ENCODE measurements around the gene MACC1. TPM values are rescaled to one million over a fixed set of nuclear protein-coding genes. Genes with fewer than 3 reads are reported as not detected.

The MACC1 gene
- total and polyA plus RNA-seq, 10 of the 15 experiments (the other 5 are each of a cell fraction or from before 2014, with no cell fraction given) = 6.0 to 61.1 (median 12.7) TPM

DNA sequence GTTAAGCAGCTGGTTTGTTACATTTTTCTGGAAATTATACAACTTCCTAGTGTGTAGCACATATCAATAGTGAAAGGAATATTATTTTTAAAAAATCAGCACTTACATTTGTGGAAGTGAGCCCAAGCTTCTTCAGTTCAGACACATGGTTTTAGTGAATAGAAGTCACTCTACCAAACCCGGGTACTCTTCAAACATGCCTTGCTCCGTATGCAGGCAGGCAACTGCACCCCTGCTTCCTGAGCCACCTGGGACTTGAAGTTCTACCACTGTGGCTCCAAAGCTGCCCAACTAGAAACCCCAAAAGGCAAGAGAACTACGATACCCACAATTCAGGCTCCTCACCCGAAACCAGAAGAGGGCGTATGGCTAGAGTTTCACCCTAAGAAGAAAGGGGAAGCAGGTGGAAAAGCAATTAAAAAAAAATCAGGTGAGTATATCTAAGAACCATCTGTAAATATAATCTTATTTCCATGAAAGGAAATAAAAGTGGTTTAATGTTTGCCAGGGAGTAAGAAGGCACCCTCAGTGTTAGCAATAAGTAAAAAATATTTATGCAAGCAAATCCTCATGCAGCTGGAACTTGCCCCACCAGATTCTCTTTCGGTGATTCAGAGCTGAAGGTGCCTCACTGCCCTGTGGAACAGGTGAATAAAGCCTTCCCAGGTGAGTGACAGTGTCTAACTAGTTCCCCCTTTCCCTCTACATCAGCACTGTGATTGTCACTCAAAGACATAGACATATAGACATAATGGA, at the start of gene MACC1 (continued):
- peak; percentile 93 for TF ChIP-seq MXI1 (IDR thresholded peaks at IDR 0.05; ENCODE audit: low read depth, low read length)
- TF ChIP-seq TCF12 (IDR thresholded peaks at IDR 0.05; ENCODE audit: low read depth, low read length) = peak; percentile 70
- peak; percentile 50 for TF ChIP-seq YY1 (IDR thresholded peaks at IDR 0.05; ENCODE audit: low read depth, low read length)
- TF ChIP-seq NR2C1 (IDR thresholded peaks at IDR 0.05) = peak; percentile 63
- TF ChIP-seq TCF7 (IDR thresholded peaks at IDR 0.05; ENCODE audit: borderline replicate concordance) = no peak
- TF ChIP-seq ETV6 (conservative IDR thresholded peaks at IDR 0.05 in 1 of 2, IDR thresholded peaks at IDR 0.05 in 1 of 2; ENCODE audit: borderline replicate concordance in 1 of 2, low read depth in 1 of 2) = peak in 1 of 2 experiments; percentile 73; a peak in 1 of 4 replicates
- TF ChIP-seq CHD1 (IDR thresholded peaks at IDR 0.05; ENCODE audit: low read depth, low read length) = peak; percentile 88; the same call in 1 of the 2 replicates
- TF ChIP-seq MYC (IDR thresholded peaks at IDR 0.05; ENCODE audit: insufficient read depth, insufficient read length, insufficient replicate concordance, low read length, severe bottlenecking) = no peak
- peak; percentile 97 for TF ChIP-seq HCFC1 (IDR thresholded peaks at IDR 0.05; ENCODE audit: low read length)
- peak; percentile 84; the same call in 2 of the 3 replicates for TF ChIP-seq POU2F2 (IDR thresholded peaks at IDR 0.05; ENCODE audit: borderline replicate concordance, low read depth, low read length)
- 0 out of 2 replicates have a peak, but pooled peaks have one; percentile 14 for TF ChIP-seq NR2F1 (conservative IDR thresholded peaks at IDR 0.05)
- no peak for TF ChIP-seq STAT1 (conservative IDR thresholded peaks at IDR 0.05)
- TF ChIP-seq, protein P1, sequence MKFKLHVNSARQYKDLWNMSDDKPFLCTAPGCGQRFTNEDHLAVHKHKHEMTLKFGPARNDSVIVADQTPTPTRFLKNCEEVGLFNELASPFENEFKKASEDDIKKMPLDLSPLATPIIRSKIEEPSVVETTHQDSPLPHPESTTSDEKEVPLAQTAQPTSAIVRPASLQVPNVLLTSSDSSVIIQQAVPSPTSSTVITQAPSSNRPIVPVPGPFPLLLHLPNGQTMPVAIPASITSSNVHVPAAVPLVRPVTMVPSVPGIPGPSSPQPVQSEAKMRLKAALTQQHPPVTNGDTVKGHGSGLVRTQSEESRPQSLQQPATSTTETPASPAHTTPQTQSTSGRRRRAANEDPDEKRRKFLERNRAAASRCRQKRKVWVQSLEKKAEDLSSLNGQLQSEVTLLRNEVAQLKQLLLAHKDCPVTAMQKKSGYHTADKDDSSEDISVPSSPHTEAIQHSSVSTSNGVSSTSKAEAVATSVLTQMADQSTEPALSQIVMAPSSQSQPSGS (IDR thresholded peaks at IDR 0.05; ENCODE audit: low read length) = peak; percentile 67
- TF ChIP-seq RCOR1 (conservative IDR thresholded peaks at IDR 0.05; ENCODE audit: low read depth, low read length) = 0 out of 2 replicates have a peak, but pooled peaks have one; percentile 44
- TF ChIP-seq HDGF (IDR thresholded peaks at IDR 0.05) = no peak
- TF ChIP-seq SIX5 (IDR thresholded peaks at IDR 0.05; ENCODE audit: low read depth, low read length, severe bottlenecking) = peak; percentile 92
- TF ChIP-seq FOXM1 (IDR thresholded peaks at IDR 0.05; ENCODE audit: low read depth, low read length) = peak; percentile 28; the same call in 1 of the 2 replicates
- TF ChIP-seq SREBF1 (IDR thresholded peaks at IDR 0.05; ENCODE audit: low read length) = peak; percentile 82
- TF ChIP-seq, protein P2, sequence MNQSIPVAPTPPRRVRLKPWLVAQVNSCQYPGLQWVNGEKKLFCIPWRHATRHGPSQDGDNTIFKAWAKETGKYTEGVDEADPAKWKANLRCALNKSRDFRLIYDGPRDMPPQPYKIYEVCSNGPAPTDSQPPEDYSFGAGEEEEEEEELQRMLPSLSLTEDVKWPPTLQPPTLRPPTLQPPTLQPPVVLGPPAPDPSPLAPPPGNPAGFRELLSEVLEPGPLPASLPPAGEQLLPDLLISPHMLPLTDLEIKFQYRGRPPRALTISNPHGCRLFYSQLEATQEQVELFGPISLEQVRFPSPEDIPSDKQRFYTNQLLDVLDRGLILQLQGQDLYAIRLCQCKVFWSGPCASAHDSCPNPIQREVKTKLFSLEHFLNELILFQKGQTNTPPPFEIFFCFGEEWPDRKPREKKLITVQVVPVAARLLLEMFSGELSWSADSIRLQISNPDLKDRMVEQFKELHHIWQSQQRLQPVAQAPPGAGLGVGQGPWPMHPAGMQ (IDR thresholded peaks at IDR 0.05; ENCODE audit: borderline replicate concordance) = no peak
- peak; percentile 87 for TF ChIP-seq TARDBP (IDR thresholded peaks at IDR 0.05; ENCODE audit: borderline replicate concordance)
- TF ChIP-seq SMARCA5 (IDR thresholded peaks at IDR 0.05) = peak; percentile 68; the same call in 1 of the 2 replicates
- TF ChIP-seq SMAD1 (IDR thresholded peaks at IDR 0.05; ENCODE audit: low read depth, partially characterized antibody) = peak; percentile 73
- peak; percentile 72 to 89; a peak in 3 of 4 replicates for TF ChIP-seq IKZF2 (IDR thresholded peaks at IDR 0.05)
- TF ChIP-seq JUNB (IDR thresholded peaks at IDR 0.05) = 0 out of 2 replicates have a peak, but pooled peaks have one; percentile 8
- TF ChIP-seq GATAD2B (conservative IDR thresholded peaks at IDR 0.05; ENCODE audit: low read depth) = peak; percentile 53; the same call in 1 of the 2 replicates
- TF ChIP-seq, protein P3, sequence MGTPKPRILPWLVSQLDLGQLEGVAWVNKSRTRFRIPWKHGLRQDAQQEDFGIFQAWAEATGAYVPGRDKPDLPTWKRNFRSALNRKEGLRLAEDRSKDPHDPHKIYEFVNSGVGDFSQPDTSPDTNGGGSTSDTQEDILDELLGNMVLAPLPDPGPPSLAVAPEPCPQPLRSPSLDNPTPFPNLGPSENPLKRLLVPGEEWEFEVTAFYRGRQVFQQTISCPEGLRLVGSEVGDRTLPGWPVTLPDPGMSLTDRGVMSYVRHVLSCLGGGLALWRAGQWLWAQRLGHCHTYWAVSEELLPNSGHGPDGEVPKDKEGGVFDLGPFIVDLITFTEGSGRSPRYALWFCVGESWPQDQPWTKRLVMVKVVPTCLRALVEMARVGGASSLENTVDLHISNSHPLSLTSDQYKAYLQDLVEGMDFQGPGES (IDR thresholded peaks at IDR 0.05) = no peak
- TF ChIP-seq ATF7 (IDR thresholded peaks at IDR 0.05; ENCODE audit: low read depth) = peak; percentile 71; the same call in 1 of the 2 replicates
- TF ChIP-seq, protein P4, sequence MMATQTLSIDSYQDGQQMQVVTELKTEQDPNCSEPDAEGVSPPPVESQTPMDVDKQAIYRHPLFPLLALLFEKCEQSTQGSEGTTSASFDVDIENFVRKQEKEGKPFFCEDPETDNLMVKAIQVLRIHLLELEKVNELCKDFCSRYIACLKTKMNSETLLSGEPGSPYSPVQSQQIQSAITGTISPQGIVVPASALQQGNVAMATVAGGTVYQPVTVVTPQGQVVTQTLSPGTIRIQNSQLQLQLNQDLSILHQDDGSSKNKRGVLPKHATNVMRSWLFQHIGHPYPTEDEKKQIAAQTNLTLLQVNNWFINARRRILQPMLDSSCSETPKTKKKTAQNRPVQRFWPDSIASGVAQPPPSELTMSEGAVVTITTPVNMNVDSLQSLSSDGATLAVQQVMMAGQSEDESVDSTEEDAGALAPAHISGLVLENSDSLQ (IDR thresholded peaks at IDR 0.05) = peak; percentile 89

All from GM12878 (cell line).